Natural killer cell (primary cell): ENCODE results near the gene SKAP1. TPM values are rescaled to one million over a fixed set of nuclear protein-coding genes. Genes with fewer than 3 reads are reported as not detected.

ENCODE experiments used
- ATAC-seq, 3 donors: fragments of 150-1000 bp in 2 of 3; fragments of 200-7000 bp in 1 of 3; cut with Tn5 transposase; 1 replicate in 1 of 3; 2 replicates in 2 of 3; pipeline ENCODE4 v1.10.0; 2021; ENCODE audit warnings: mild to moderate bottlenecking in 2 of 3, moderate library complexity in 2 of 3
- DNase-seq, 2 donors: peaks; one replicate each; pipeline versions ENCODE4 v3.0.0 to v3.0.0-alpha.2; 2013 to 2021; ENCODE audit warnings: mixed read lengths in 1 of 2
- H3K27ac ChIP-seq: one replicate; pipeline ENCODE4 v1.5.1; 2013; ENCODE audit warnings: mild to moderate bottlenecking, low read length
- H3K27me3 ChIP-seq: one replicate; pipeline ENCODE4 v1.6.1; 2013; ENCODE audit warnings: low read length; ENCODE audit not compliant: control insufficient read depth, insufficient read depth
- H3K36me3 ChIP-seq: one replicate; pipeline ENCODE4 v1.6.1; 2013; ENCODE audit warnings: low read length; ENCODE audit not compliant: control insufficient read depth, insufficient read depth
- H3K4me1 ChIP-seq: one replicate; pipeline ENCODE4 v1.6.1; 2013; ENCODE audit warnings: low read length; ENCODE audit not compliant: control insufficient read depth, insufficient read depth
- H3K4me3 ChIP-seq: one replicate; pipeline ENCODE4 v1.5.1; 2013; ENCODE audit warnings: low read length
- H3K9me3 ChIP-seq: one replicate; pipeline ENCODE4 v1.6.1; 2013; ENCODE audit warnings: low read length; ENCODE audit not compliant: control insufficient read depth, insufficient read depth
- H3K27ac Mint-ChIP-seq, 2 donors: one replicate each; pipeline ENCODE4 v1.8.0; 2022; ENCODE audit warnings: mild to moderate bottlenecking in 2 of 2, mixed read lengths in 2 of 2, moderate library complexity in 1 of 2
- H3K27me3 Mint-ChIP-seq, 2 donors: one replicate each; pipeline ENCODE4 v1.8.0; 2022; ENCODE audit warnings: low read depth in 2 of 2, mixed read lengths in 2 of 2
- H3K36me3 Mint-ChIP-seq: one replicate; pipeline ENCODE4 v1.8.0; 2022; ENCODE audit warnings: mixed read lengths
- H3K4me1 Mint-ChIP-seq, 2 donors: one replicate each; pipeline ENCODE4 v1.8.0; 2022; ENCODE audit warnings: mixed read lengths in 2 of 2
- H3K4me3 Mint-ChIP-seq: one replicate; pipeline ENCODE4 v1.8.0; 2022; ENCODE audit warnings: mild to moderate bottlenecking, moderate library complexity, mixed read lengths
- H3K9me3 Mint-ChIP-seq, 2 donors: one replicate each; pipeline ENCODE4 v1.8.0; 2022; ENCODE audit warnings: mixed read lengths in 2 of 2
- CTCF ChIP-seq: fragments of 200-600 bp; IDR thresholded peaks from one replicate; pipeline ENCODE4 v1.8.0; 2022; ENCODE audit warnings: antibody characterized with exemption
- WGBS: methylation state at CpG from one replicate; pipeline ENCODE4 v1.1.7; 2013; ENCODE audit warnings: missing lambda C conversion rate; ENCODE audit not compliant: insufficient coverage; 5-methylcytosine and 5-hydroxymethylcytosine counted together
- intact Hi-C: fragments of 100-400 bp; cut with micrococcal nuclease; formaldehyde crosslinking; loops from one replicate; pipeline ENCODE4 v1.14.2; 2022
- total RNA-seq, 4 donors: library from RNA; stranded (reverse); fragments of 120-200 nt in 1 of 4; gene quantifications; one replicate each; pipeline versions ENCODE4 v1.2.3 to v1.2.4, GENCODE V29; 2013 to 2022

Gene SKAP1
- total RNA-seq, 3 donors from 2014 or later (not counting 1 experiment from before 2014, with no cell fraction given): 168 to 227 (median 190) TPM

- Mint-ChIP-seq H3K9me3 (no peaks in the 10 kb centered on the region), H3K4me3 (no peak overlapping the region), H3K27ac (peak overlapping the region; percentile 21 to 22), H3K36me3 (peaks cover 7% of the 10 kb centered on the region), H3K4me1 (peaks cover 58 to 59% of the 10 kb centered on the region in 2 donors), H3K27me3 (no peaks in the 10 kb centered on the region)
- intact Hi-C loops: no loop called here
- TF ChIP-seq CTCF: no peak
- Histone ChIP-seq H3K4me3 (no peak overlapping the region), H3K27ac (no peak overlapping the region), H3K36me3 (peaks cover 35% of the 10 kb centered on the region), H3K9me3 (no peaks in the 10 kb centered on the region), H3K27me3 (no peaks in the 10 kb centered on the region), H3K4me1 (peaks cover 3% of the 10 kb centered on the region)
- 93% methylated on average over 1 of the region's 1 CpG for WGBS
- no peak for ATAC-seq
- no peak for DNase-seq
These were observed 44.7 kb downstream of the SKAP1 start for GRCh38 chr17:48385319-48385718.

GRCh38 chr17:48384164-48384563 is 45.9 kb downstream of the SKAP1 start:
- intact Hi-C loops: no loop called here
- H3K36me3 Mint-ChIP-seq: no peaks in the 10 kb centered on the region
- DNase-seq (no peak), ATAC-seq (no peak)
- no peaks in the 10 kb centered on the region for H3K27me3 Mint-ChIP-seq
- H3K4me3 Mint-ChIP-seq: no peak overlapping the region
- Histone ChIP-seq H3K36me3 (peaks cover 30% of the 10 kb centered on the region), H3K9me3 (no peaks in the 10 kb centered on the region), H3K4me3 (no peak overlapping the region), H3K27ac (no peak overlapping the region), H3K27me3 (no peaks in the 10 kb centered on the region), H3K4me1 (peaks cover 3% of the 10 kb centered on the region)
- WGBS: 89% methylated on average over 3 of the region's 3 CpGs
- peak overlapping the region; percentile 22 to 43 for H3K27ac Mint-ChIP-seq
- H3K9me3 Mint-ChIP-seq: no peaks in the 10 kb centered on the region
- TF ChIP-seq CTCF: no peak
- peaks cover 47% of the 10 kb centered on the region in 2 donors for H3K4me1 Mint-ChIP-seq

- ATAC-seq: no peak
- 93% methylated on average over 1 of the region's 3 CpGs for WGBS
- no peaks in the 10 kb centered on the region for H3K9me3 Mint-ChIP-seq
- H3K4me1 ChIP-seq: peaks cover 8% of the 10 kb centered on the region
- TF ChIP-seq CTCF: no peak
- H3K27ac Mint-ChIP-seq: peak overlapping the region in 1 of 2 donors; percentile 43
- H3K4me3 ChIP-seq: no peak overlapping the region
- H3K27me3 Mint-ChIP-seq: no peaks in the 10 kb centered on the region
- intact Hi-C loops: no loop called here
- no peaks in the 10 kb centered on the region for H3K9me3 ChIP-seq
- no peaks in the 10 kb centered on the region for H3K36me3 Mint-ChIP-seq
- no peak for DNase-seq
- H3K36me3 ChIP-seq: peaks cover 30% of the 10 kb centered on the region
- peaks cover 39 to 41% of the 10 kb centered on the region in 2 donors for H3K4me1 Mint-ChIP-seq
- H3K27ac ChIP-seq: no peak overlapping the region
- H3K4me3 Mint-ChIP-seq: no peak overlapping the region
- H3K27me3 ChIP-seq: no peaks in the 10 kb centered on the region
These were observed 47.0 kb downstream of the SKAP1 start for GRCh38 chr17:48382989-48383388.

- Histone ChIP-seq H3K9me3 (no peaks in the 10 kb centered on the region), H3K4me1 (peaks cover 12% of the 10 kb centered on the region), H3K27ac (no peak overlapping the region), H3K4me3 (no peak overlapping the region), H3K27me3 (no peaks in the 10 kb centered on the region), H3K36me3 (peaks cover 36% of the 10 kb centered on the region)
- ATAC-seq (no peak), DNase-seq (no peak)
- Mint-ChIP-seq H3K9me3 (no peaks in the 10 kb centered on the region), H3K36me3 (no peaks in the 10 kb centered on the region), H3K27ac (no peak overlapping the region), H3K4me3 (no peak overlapping the region), H3K4me1 (peaks cover 14 to 17% of the 10 kb centered on the region in 2 donors), H3K27me3 (no peaks in the 10 kb centered on the region)
- 75% methylated on average over 2 of the region's 3 CpGs for WGBS
- intact Hi-C loops: no loop called here
- no peak for TF ChIP-seq CTCF
These were observed 51.2 kb downstream of the SKAP1 start for GRCh38 chr17:48378708-48379392.
